ENCODE data around the gene MARVELD1. TPM values are rescaled to one million over a fixed set of nuclear protein-coding genes. Genes with fewer than 3 reads are reported as not detected.

MARVELD1 gene
- total and polyA plus RNA-seq, 2 experiments from 2014 or later: 7.3 to 23.7 TPM

GRCh38 chr10:97738616-97739015, 25.1 kb downstream of the MARVELD1 start:
- Histone ChIP-seq H3K79me2 (replicated peaks; ENCODE audit: insufficient read depth) (peaks cover 56% of the 10 kb centered on the region), H3K36me3 (ENCODE audit: insufficient read depth) (peaks cover 9% of the 10 kb centered on the region; the same call in 1 of the 2 replicates), H3K4me3 (0 out of 2 replicates have a peak overlapping the region, but pooled peaks have one; percentile 20), H2AFZ (no peak overlapping the region), H3K27me3 (ENCODE audit: insufficient read depth) (peaks cover 27% of the 10 kb centered on the region), H3F3A (replicated peaks; ENCODE audit: low read depth) (no peaks in the 10 kb centered on the region), H3K4me2 (peak overlapping the region; percentile 94; the same call in 1 of the 2 replicates), H4K20me1 (replicated peaks; ENCODE audit: insufficient read depth) (peaks cover 18% of the 10 kb centered on the region), H3K27ac (ENCODE audit: low read depth) (no peak overlapping the region), H3K9me2 (ENCODE audit: insufficient read depth) (peaks cover 10% of the 10 kb centered on the region; the same call in 1 of the 2 replicates), H3K4me1 (ENCODE audit: insufficient read depth) (peaks cover 6% of the 10 kb centered on the region)
- Mint-ChIP-seq H3K36me3 (ENCODE audit: low read depth) (peaks cover 62% of the 10 kb centered on the region), H3K27me3 (ENCODE audit: insufficient read depth, low read depth, poor library complexity) (peaks cover 29% of the 10 kb centered on the region), H3K9me3 (peaks cover 16% of the 10 kb centered on the region), H3K4me1 (peaks cover 11% of the 10 kb centered on the region), H3K4me3 (peak overlapping the region; percentile 87), H3K27ac (no peak overlapping the region)
- ATAC-seq (no peak), DNase-seq (ENCODE audit: low spot score) (no peak)
- TF ChIP-seq, protein P1, sequence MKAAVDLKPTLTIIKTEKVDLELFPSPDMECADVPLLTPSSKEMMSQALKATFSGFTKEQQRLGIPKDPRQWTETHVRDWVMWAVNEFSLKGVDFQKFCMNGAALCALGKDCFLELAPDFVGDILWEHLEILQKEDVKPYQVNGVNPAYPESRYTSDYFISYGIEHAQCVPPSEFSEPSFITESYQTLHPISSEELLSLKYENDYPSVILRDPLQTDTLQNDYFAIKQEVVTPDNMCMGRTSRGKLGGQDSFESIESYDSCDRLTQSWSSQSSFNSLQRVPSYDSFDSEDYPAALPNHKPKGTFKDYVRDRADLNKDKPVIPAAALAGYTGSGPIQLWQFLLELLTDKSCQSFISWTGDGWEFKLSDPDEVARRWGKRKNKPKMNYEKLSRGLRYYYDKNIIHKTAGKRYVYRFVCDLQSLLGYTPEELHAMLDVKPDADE (IDR thresholded peaks at IDR 0.05): no peak
- no peak for TF ChIP-seq NANOG (IDR thresholded peaks at IDR 0.05; ENCODE audit: borderline replicate concordance)

DNA sequence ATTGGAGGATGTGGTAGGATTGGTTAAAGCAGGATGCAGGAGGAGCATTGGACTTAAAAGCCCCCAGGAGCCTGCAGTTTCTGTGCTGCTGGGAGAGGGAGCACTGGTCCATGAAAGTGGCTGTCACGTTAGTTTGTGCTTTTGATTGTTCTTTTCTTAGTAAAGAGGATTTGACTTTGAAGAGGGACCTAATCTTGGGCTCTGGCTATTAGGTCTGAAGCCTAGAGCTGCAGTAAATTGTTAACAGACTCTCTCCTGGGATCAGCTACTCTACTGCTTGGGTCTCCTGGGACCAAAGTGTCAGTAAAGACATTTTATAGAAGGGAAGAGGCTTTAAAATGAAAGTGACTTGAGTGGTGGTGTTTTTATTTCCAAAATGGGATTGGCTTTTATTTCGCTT, 27.1 kb downstream of the MARVELD1 start:
- Mint-ChIP-seq H3K4me1 (peaks cover 11% of the 10 kb centered on the region), H3K4me3 (no peak overlapping the region), H3K27ac (no peak overlapping the region), H3K9me3 (peaks cover 13% of the 10 kb centered on the region), H3K36me3 (ENCODE audit: low read depth) (peaks cover 77% of the 10 kb centered on the region), H3K27me3 (ENCODE audit: insufficient read depth, low read depth, poor library complexity) (peaks cover 21% of the 10 kb centered on the region)
- peaks cover 18% of the 10 kb centered on the region for H4K20me1 ChIP-seq (replicated peaks; ENCODE audit: insufficient read depth)
- no peak overlapping the region for H3K27ac ChIP-seq (ENCODE audit: low read depth)
- H3K79me2 ChIP-seq (replicated peaks; ENCODE audit: insufficient read depth): peaks cover 61% of the 10 kb centered on the region
- H3K9me2 ChIP-seq (ENCODE audit: insufficient read depth): peaks cover 10% of the 10 kb centered on the region; the same call in 1 of the 2 replicates
- H3K4me2 ChIP-seq: no peak overlapping the region
- ATAC-seq: no peak
- no peak overlapping the region for H2AFZ ChIP-seq
- H3K36me3 ChIP-seq (ENCODE audit: insufficient read depth): peaks cover 15% of the 10 kb centered on the region
- DNase-seq (ENCODE audit: low spot score): no peak
- peaks cover 11% of the 10 kb centered on the region for H3K27me3 ChIP-seq (ENCODE audit: insufficient read depth)
- H3F3A ChIP-seq (replicated peaks; ENCODE audit: low read depth): no peaks in the 10 kb centered on the region
- no peak overlapping the region for H3K4me3 ChIP-seq
- peaks cover 6% of the 10 kb centered on the region for H3K4me1 ChIP-seq (ENCODE audit: insufficient read depth)
- TF ChIP-seq STAT1 (IDR thresholded peaks at IDR 0.05; ENCODE audit: unreplicated experiment) (no peak), EZH2phosphoT487 (IDR thresholded peaks at IDR 0.05; ENCODE audit: unreplicated experiment) (no peak), CTCF (conservative IDR thresholded peaks at IDR 0.05; ENCODE audit: low read depth in 2 of 2) (no peak), NANOG (IDR thresholded peaks at IDR 0.05; ENCODE audit: borderline replicate concordance) (no peak), JUNB (IDR thresholded peaks at IDR 0.05; ENCODE audit: unreplicated experiment) (no peak), ZNF114 (CRISPR knock-in tag; IDR thresholded peaks at IDR 0.05) (no peak), POLR2AphosphoS5 (IDR thresholded peaks at IDR 0.05; ENCODE audit: low read depth) (no peak)
- TF ChIP-seq, protein P2, sequence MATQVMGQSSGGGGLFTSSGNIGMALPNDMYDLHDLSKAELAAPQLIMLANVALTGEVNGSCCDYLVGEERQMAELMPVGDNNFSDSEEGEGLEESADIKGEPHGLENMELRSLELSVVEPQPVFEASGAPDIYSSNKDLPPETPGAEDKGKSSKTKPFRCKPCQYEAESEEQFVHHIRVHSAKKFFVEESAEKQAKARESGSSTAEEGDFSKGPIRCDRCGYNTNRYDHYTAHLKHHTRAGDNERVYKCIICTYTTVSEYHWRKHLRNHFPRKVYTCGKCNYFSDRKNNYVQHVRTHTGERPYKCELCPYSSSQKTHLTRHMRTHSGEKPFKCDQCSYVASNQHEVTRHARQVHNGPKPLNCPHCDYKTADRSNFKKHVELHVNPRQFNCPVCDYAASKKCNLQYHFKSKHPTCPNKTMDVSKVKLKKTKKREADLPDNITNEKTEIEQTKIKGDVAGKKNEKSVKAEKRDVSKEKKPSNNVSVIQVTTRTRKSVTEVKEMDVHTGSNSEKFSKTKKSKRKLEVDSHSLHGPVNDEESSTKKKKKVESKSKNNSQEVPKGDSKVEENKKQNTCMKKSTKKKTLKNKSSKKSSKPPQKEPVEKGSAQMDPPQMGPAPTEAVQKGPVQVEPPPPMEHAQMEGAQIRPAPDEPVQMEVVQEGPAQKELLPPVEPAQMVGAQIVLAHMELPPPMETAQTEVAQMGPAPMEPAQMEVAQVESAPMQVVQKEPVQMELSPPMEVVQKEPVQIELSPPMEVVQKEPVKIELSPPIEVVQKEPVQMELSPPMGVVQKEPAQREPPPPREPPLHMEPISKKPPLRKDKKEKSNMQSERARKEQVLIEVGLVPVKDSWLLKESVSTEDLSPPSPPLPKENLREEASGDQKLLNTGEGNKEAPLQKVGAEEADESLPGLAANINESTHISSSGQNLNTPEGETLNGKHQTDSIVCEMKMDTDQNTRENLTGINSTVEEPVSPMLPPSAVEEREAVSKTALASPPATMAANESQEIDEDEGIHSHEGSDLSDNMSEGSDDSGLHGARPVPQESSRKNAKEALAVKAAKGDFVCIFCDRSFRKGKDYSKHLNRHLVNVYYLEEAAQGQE (IDR thresholded peaks at IDR 0.05; ENCODE audit: unreplicated experiment): no peak
